GM12891 (cell line): Measurements from ENCODE around the gene CASR.

Experiments used
- PAX5 ChIP-seq: IDR thresholded peaks from 2 replicates; pipeline ENCODE4 v1.6.1; 2011; ENCODE audit warnings: low read length, moderate library complexity, mild to moderate bottlenecking; ENCODE audit not compliant: insufficient read depth, severe bottlenecking
- POLR2A ChIP-seq: IDR thresholded peaks from 2 replicates; pipeline ENCODE4 v1.6.1; 2011; ENCODE audit warnings: low read depth, low read length, control low read depth
- POLR2AphosphoS5 ChIP-seq: IDR thresholded peaks from 2 replicates; pipeline ENCODE4 v1.6.1; 2011; ENCODE audit warnings: low read depth, low read length, control low read depth
- TAF1 ChIP-seq: IDR thresholded peaks from 2 replicates; pipeline ENCODE4 v1.6.1; 2011; ENCODE audit warnings: low read depth, low read length, control low read depth

- no peak for TF ChIP-seq POLR2A
- no peak for TF ChIP-seq TAF1
- TF ChIP-seq POLR2AphosphoS5, result no peak
- TF ChIP-seq PAX5, result no peak
Observed at GRCh38 chr3:122169911-122170310, 13.6 kb upstream of the CASR start.
